ENCODE measurements around the gene KCNH8.
"Not testable (repeated sequence)": the region's sequence is repeated elsewhere in the genome, so short reads cannot be mapped to it uniquely, and the experiment has no call there.

The KCNH8 gene

DNA sequence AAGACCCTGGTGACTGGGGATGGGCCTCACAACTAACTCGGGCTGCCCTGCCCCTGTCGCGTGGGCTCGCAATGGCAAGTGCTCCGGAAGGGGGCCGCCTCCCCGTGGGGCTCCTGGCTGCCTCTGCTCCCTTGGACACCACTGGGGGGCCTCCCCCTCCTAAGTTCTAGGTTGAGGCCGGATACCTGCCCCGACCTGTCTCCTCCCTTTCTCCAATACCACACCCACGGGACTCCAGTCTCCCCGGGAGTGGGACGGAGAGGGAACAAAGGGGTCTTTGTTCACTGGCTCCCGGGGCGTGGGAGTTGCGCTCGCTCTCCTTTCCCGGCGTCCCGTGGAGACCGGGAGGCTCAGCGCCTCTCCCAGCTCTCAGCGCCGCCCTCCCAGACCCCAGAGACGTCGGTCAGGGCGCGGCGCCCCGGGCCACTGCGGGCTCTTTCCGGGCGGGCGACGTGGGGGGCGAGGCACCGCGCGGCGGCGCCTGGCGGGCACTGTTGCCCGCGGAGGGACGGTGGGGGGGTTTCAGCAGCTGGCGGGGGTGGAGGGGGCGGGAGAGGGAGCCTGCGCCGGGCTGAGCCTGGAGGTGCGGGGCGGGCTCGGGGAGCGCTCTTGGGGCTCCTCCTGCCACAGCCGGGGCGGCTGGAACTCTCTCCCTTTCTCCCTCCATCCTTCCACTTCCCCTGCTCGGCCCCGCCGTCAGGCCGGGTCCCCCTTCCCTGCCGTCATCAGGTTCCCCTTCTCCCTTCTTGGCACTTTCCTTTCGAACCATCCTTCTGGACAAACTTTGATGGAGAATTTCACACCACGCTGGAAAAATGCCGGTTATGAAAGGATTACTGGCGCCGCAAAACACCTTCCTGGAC is at the start of gene KCNH8:
Gene KCNH8, plus strand, starts transcription at position 606 of the 863 bp plus-strand sequence. Its CDS starts 210 bp downstream, at position 816.
- no peak within 1 kb of the TSS for H3K27ac ChIP-seq (ENCODE audit: low read depth, low read length)
- no peak within 1 kb of the TSS for H3K9ac ChIP-seq (ENCODE audit: low read length)
- H3K4me1 ChIP-seq (ENCODE audit: control insufficient read depth, insufficient read depth, low read length), result peaks cover 4% of the 10 kb centered on the region
- peak within 1 kb of the TSS; percentile 87 for H3K4me3 ChIP-seq (ENCODE audit: low read length)
- no peaks in the 10 kb centered on the region for H3K27me3 ChIP-seq (ENCODE audit: control insufficient read depth, insufficient read depth, low read length)
- no peaks in the 10 kb centered on the region for H3K36me3 ChIP-seq (ENCODE audit: control insufficient read depth, insufficient read depth, low read length)

DNA sequence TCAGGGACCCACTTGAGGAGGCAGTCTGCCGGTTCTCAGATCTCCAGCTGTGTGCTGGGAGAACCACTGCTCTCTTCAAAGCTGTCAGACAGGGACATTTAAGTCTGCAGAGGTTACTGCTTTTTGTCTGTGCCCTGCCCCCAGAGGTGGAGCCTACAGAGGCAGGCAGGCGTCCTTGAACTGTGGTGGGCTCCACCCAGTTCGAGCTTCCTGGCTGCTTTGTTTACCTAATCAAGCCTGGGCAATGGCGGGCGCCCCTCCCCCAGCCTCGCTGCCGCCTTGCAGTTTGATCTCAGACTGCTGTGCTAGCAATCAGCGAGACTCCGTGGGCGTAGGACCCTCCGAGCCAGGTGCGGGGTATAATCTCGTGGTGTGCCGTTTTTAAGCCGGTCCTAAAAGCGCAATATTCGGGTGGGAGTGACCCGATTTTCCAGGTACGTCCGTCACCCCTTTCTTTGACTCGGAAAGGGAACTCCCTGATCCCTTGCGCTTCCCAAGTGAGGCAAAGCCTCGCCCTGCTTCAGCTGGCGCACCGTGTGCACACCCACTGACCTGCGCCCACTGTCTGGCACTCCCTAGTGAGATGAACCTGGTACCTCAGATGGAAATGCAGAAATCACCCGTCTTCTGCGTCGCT is 45.5 kb upstream of the KCNH8 start:
- not testable (repeated sequence) for H3K4me1 ChIP-seq (ENCODE audit: control insufficient read depth, insufficient read depth, low read length)

DNA sequence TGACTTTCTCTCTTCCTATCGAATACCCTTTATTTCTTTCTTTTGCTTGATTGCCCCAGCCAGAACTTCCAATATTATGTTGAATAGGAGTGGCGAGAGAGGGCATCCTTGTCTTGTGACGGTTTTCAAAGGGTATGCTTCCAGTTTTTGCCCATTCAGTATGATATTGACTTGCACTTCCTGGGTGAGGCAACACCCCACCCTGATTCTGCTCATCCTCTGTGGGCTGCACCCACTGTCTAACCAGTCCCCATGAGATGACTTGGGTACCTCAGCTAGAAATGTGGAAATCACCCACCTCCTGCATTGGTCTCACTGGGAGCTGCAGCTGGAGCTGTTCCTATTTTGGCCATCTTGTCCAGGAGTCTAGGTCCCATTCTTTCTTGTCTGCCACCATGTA is 44.8 kb upstream of the KCNH8 start:
- Histone ChIP-seq H3K9ac (ENCODE audit: low read length) (no peak overlapping the region), H3K27me3 (ENCODE audit: control insufficient read depth, insufficient read depth, low read length) (no peaks in the 10 kb centered on the region), H3K36me3 (ENCODE audit: control insufficient read depth, insufficient read depth, low read length) (no peaks in the 10 kb centered on the region), H3K4me3 (ENCODE audit: low read length) (no peak overlapping the region), H3K27ac (ENCODE audit: low read depth, low read length) (no peak overlapping the region), H3K4me1 (ENCODE audit: control insufficient read depth, insufficient read depth, low read length) (no peaks in the 10 kb centered on the region)

More for the DNA sequence above, 45.5 kb upstream of the KCNH8 start:
- H3K9ac ChIP-seq (ENCODE audit: low read length); H3K4me3 ChIP-seq (ENCODE audit: low read length); H3K27ac ChIP-seq (ENCODE audit: low read depth, low read length); H3K27me3 ChIP-seq (ENCODE audit: control insufficient read depth, insufficient read depth, low read length); H3K36me3 ChIP-seq (ENCODE audit: control insufficient read depth, insufficient read depth, low read length): not testable (repeated sequence)

GRCh38 chr3:19104459-19104858 is 43.9 kb upstream of the KCNH8 start:
- Histone ChIP-seq H3K36me3 (ENCODE audit: control insufficient read depth, insufficient read depth, low read length) (no peaks in the 10 kb centered on the region), H3K9ac (ENCODE audit: low read length) (no peak overlapping the region), H3K27me3 (ENCODE audit: control insufficient read depth, insufficient read depth, low read length) (no peaks in the 10 kb centered on the region), H3K4me3 (ENCODE audit: low read length) (no peak overlapping the region), H3K27ac (ENCODE audit: low read depth, low read length) (no peak overlapping the region), H3K4me1 (ENCODE audit: control insufficient read depth, insufficient read depth, low read length) (no peaks in the 10 kb centered on the region)

DNA sequence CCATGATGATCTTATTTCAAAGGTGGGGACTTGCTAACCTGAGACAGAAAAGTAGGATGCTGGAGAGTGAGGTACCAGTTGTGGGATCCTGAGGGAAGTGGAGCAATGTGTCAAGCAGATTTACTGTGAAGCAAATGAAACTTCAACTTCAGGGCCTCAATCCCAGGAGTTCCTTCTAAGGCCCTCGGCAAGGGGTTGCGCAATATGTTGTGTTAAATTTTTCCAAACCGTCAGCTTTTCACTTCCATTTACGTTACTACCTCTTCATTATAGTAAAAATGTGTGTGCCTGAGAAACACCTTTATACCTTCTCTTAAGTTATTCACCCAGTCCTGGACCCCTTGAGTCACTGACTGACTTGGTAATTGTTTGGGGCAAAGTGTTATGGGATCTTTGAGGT is 42.5 kb upstream of the KCNH8 start:
- Histone ChIP-seq H3K9ac (ENCODE audit: low read length) (no peak overlapping the region), H3K27me3 (ENCODE audit: control insufficient read depth, insufficient read depth, low read length) (no peaks in the 10 kb centered on the region), H3K4me1 (ENCODE audit: control insufficient read depth, insufficient read depth, low read length) (no peaks in the 10 kb centered on the region), H3K4me3 (ENCODE audit: low read length) (no peak overlapping the region), H3K27ac (ENCODE audit: low read depth, low read length) (no peak overlapping the region), H3K36me3 (ENCODE audit: control insufficient read depth, insufficient read depth, low read length) (no peaks in the 10 kb centered on the region)

GRCh38 chr3:19106307-19106706 is 42.0 kb upstream of the KCNH8 start:
- no peaks in the 10 kb centered on the region for H3K36me3 ChIP-seq (ENCODE audit: control insufficient read depth, insufficient read depth, low read length)
- H3K4me3 ChIP-seq (ENCODE audit: low read length), result no peak overlapping the region
- H3K9ac ChIP-seq (ENCODE audit: low read length), result no peak overlapping the region
- H3K27me3 ChIP-seq (ENCODE audit: control insufficient read depth, insufficient read depth, low read length), result no peaks in the 10 kb centered on the region
- no peaks in the 10 kb centered on the region for H3K4me1 ChIP-seq (ENCODE audit: control insufficient read depth, insufficient read depth, low read length)
- no peak overlapping the region for H3K27ac ChIP-seq (ENCODE audit: low read depth, low read length)

GRCh38 chr3:19107719-19108118 is 40.6 kb upstream of the KCNH8 start:
- H3K4me3 ChIP-seq (ENCODE audit: low read length), result no peak overlapping the region
- H3K4me1 ChIP-seq (ENCODE audit: control insufficient read depth, insufficient read depth, low read length), result no peaks in the 10 kb centered on the region
- H3K27ac ChIP-seq (ENCODE audit: low read depth, low read length), result no peak overlapping the region
- H3K9ac ChIP-seq (ENCODE audit: low read length), result no peak overlapping the region
- H3K27me3 ChIP-seq (ENCODE audit: control insufficient read depth, insufficient read depth, low read length), result no peaks in the 10 kb centered on the region
- H3K36me3 ChIP-seq (ENCODE audit: control insufficient read depth, insufficient read depth, low read length), result no peaks in the 10 kb centered on the region

GRCh38 chr3:19110335-19110895 is 37.9 kb upstream of the KCNH8 start:
- Histone ChIP-seq H3K4me1 (ENCODE audit: control insufficient read depth, insufficient read depth, low read length) (no peaks in the 10 kb centered on the region), H3K9ac (ENCODE audit: low read length) (no peak overlapping the region), H3K27ac (ENCODE audit: low read depth, low read length) (no peak overlapping the region)

GRCh38 chr3:19114461-19114860 is 33.8 kb upstream of the KCNH8 start:
- H3K9ac ChIP-seq (ENCODE audit: low read length), result no peak overlapping the region
- no peak overlapping the region for H3K4me3 ChIP-seq (ENCODE audit: low read length)
- no peaks in the 10 kb centered on the region for H3K27me3 ChIP-seq (ENCODE audit: control insufficient read depth, insufficient read depth, low read length)
- no peak overlapping the region for H3K27ac ChIP-seq (ENCODE audit: low read depth, low read length)
- no peaks in the 10 kb centered on the region for H3K36me3 ChIP-seq (ENCODE audit: control insufficient read depth, insufficient read depth, low read length)
- no peaks in the 10 kb centered on the region for H3K4me1 ChIP-seq (ENCODE audit: control insufficient read depth, insufficient read depth, low read length)

More at GRCh38 chr3:19110335-19110895, 37.9 kb upstream of the KCNH8 start:
- H3K27me3 ChIP-seq (ENCODE audit: control insufficient read depth, insufficient read depth, low read length), result no peaks in the 10 kb centered on the region
- no peaks in the 10 kb centered on the region for H3K36me3 ChIP-seq (ENCODE audit: control insufficient read depth, insufficient read depth, low read length)
- H3K4me3 ChIP-seq (ENCODE audit: low read length), result no peak overlapping the region

DNA sequence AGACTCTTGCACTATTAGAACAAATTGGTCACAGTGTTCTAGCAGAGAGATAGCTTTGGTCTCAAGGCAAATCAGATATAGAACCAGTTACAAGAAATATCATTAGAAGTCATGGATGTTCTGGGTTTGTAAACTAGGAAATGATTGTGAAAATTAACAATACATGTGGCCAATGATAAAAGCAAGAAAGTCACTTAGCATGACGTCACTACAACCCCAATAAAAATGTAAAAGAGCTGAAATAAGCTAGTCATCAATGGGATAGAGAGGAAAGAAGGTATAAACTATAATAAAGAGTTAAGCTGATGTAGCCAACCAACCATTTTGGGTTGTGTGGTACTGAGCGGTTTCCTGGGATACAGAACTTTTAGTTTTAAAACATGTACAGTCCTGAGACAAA is 32.1 kb upstream of the KCNH8 start:
- H3K4me1 ChIP-seq (ENCODE audit: control insufficient read depth, insufficient read depth, low read length), result no peaks in the 10 kb centered on the region
- no peak overlapping the region for H3K4me3 ChIP-seq (ENCODE audit: low read length)
- H3K9ac ChIP-seq (ENCODE audit: low read length), result no peak overlapping the region
- H3K36me3 ChIP-seq (ENCODE audit: control insufficient read depth, insufficient read depth, low read length), result no peaks in the 10 kb centered on the region
- no peak overlapping the region for H3K27ac ChIP-seq (ENCODE audit: low read depth, low read length)
- no peaks in the 10 kb centered on the region for H3K27me3 ChIP-seq (ENCODE audit: control insufficient read depth, insufficient read depth, low read length)

- no peaks in the 10 kb centered on the region for H3K36me3 ChIP-seq (ENCODE audit: control insufficient read depth, insufficient read depth, low read length)
- no peak overlapping the region for H3K4me3 ChIP-seq (ENCODE audit: low read length)
- no peaks in the 10 kb centered on the region for H3K4me1 ChIP-seq (ENCODE audit: control insufficient read depth, insufficient read depth, low read length)
- H3K27ac ChIP-seq (ENCODE audit: low read depth, low read length), result no peak overlapping the region
- no peaks in the 10 kb centered on the region for H3K27me3 ChIP-seq (ENCODE audit: control insufficient read depth, insufficient read depth, low read length)
- H3K9ac ChIP-seq (ENCODE audit: low read length), result no peak overlapping the region
These were observed 23.6 kb upstream of the KCNH8 start for GRCh38 chr3:19124752-19125151.

DNA sequence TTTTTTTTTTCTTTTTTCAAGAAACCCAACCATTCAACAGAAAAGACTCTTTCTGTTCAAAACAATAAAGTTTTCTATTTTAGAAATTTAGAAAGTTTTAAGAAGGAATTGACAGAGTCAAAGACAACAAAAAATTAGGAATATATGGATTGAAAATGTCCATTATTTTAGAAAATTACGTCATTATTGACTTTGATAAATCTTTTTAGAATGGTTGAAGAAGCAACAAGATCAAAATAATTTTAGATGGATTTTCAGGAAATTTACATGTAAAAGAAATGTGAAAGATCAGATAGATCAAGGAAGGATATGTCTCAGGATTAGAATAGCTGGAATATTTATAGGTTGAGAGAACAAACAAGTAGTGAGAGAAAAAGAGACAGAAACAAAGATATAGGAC is 8.4 kb upstream of the KCNH8 start:
- no peaks in the 10 kb centered on the region for H3K36me3 ChIP-seq (ENCODE audit: control insufficient read depth, insufficient read depth, low read length)
- no peaks in the 10 kb centered on the region for H3K4me1 ChIP-seq (ENCODE audit: control insufficient read depth, insufficient read depth, low read length)
- no peaks in the 10 kb centered on the region for H3K27me3 ChIP-seq (ENCODE audit: control insufficient read depth, insufficient read depth, low read length)
- H3K27ac ChIP-seq (ENCODE audit: low read depth, low read length), result no peak overlapping the region
- H3K9ac ChIP-seq (ENCODE audit: low read length), result no peak overlapping the region
- no peak overlapping the region for H3K4me3 ChIP-seq (ENCODE audit: low read length)

Data from rectal smooth muscle tissue (tissue), 1 donor.